ENCODE data around the gene EIF3C.
"Not testable (repeated sequence)": the region's sequence is repeated elsewhere in the genome, so short reads cannot be mapped to it uniquely, and the experiment has no call there.

EIF3C gene, protein sequence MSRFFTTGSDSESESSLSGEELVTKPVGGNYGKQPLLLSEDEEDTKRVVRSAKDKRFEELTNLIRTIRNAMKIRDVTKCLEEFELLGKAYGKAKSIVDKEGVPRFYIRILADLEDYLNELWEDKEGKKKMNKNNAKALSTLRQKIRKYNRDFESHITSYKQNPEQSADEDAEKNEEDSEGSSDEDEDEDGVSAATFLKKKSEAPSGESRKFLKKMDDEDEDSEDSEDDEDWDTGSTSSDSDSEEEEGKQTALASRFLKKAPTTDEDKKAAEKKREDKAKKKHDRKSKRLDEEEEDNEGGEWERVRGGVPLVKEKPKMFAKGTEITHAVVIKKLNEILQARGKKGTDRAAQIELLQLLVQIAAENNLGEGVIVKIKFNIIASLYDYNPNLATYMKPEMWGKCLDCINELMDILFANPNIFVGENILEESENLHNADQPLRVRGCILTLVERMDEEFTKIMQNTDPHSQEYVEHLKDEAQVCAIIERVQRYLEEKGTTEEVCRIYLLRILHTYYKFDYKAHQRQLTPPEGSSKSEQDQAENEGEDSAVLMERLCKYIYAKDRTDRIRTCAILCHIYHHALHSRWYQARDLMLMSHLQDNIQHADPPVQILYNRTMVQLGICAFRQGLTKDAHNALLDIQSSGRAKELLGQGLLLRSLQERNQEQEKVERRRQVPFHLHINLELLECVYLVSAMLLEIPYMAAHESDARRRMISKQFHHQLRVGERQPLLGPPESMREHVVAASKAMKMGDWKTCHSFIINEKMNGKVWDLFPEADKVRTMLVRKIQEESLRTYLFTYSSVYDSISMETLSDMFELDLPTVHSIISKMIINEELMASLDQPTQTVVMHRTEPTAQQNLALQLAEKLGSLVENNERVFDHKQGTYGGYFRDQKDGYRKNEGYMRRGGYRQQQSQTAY

GRCh38 chr16:28711220-28712083 is at the start of gene EIF3C:
Gene EIF3C, plus strand, starts transcription at chr16:28711464. Its CDS starts 223 bp downstream, at chr16:28711687.
- H3K4me3 ChIP-seq (ENCODE audit: low read depth, low read length): peak within 1 kb of the TSS; percentile 38
- not testable (repeated sequence) for DNase-seq (ENCODE audit: low read depth)

- DNase-seq (ENCODE audit: low read depth); H3K4me3 ChIP-seq (ENCODE audit: low read depth, low read length): not testable (repeated sequence)
Measured at GRCh38 chr16:28666264-28666663, 45.0 kb upstream of the EIF3C start.

DNA sequence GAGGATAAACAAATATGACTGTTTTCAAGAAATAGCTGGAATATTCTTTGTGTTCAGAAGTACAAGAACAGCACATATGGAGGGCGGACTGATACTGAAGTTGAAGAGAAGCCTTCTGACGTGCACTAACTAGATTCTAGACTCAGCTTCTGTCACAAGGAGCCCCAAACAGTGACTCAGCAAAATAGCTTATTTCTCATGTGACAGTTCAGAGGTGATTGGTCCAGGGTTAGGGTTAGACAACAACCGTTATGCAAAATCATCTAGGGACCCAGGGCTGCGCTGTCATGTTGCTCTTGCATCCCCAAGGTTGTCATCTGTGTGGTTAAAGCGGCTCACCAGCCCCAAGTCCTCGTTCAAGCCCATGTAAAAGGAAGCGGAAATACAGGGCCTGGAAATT is 43.8 kb upstream of the EIF3C start:
- DNase-seq (ENCODE audit: low read depth); H3K4me3 ChIP-seq (ENCODE audit: low read depth, low read length): not testable (repeated sequence)

DNA sequence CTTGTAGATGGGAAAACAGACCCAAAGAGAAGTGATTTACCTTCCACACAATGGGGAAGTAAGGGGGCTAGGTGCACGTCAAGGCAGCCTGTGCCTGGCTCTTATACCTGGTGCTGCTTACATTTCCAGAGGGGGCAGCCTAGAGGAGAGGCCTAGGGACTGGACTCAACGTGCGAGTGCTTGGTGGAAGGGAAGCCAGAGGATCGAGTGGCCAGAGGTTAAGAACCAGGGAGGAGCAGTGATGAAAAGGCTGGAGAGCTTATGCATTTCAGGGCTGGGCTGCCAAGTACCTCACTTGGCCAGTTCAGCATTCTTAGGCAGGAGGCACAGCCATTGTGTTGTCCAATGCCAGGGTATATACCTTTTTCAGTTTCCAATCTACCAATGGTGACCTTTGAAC is 43.1 kb upstream of the EIF3C start:
- not testable (repeated sequence) for DNase-seq (ENCODE audit: low read depth); H3K4me3 ChIP-seq (ENCODE audit: low read depth, low read length)

- DNase-seq (ENCODE audit: low read depth); H3K4me3 ChIP-seq (ENCODE audit: low read depth, low read length): not testable (repeated sequence)
Measured at GRCh38 chr16:28688327-28688952, 22.8 kb upstream of the EIF3C start.

GRCh38 chr16:28689425-28689824 is 21.8 kb upstream of the EIF3C start:
- not testable (repeated sequence) for H3K4me3 ChIP-seq (ENCODE audit: low read depth, low read length); DNase-seq (ENCODE audit: low read depth)

DNA sequence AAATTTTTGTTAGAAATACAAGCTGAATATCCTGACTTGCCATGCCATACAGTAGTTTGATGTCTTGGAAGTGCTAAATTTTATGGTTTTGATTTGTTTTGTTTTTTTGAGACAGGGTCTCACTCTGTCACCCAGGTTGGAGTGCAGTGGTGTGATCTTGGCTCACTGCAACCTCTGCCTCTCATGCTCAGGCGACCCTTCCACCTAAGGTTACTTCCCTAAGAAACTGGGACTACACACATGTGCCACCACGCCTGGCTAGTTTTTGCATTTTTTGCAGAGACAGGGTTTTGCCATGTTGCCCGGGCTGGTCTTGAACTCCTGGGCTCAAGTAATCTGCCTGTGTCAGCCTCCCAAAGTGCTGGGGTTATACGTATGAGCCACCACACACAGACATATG is 19.5 kb upstream of the EIF3C start:
- not testable (repeated sequence) for DNase-seq (ENCODE audit: low read depth); H3K4me3 ChIP-seq (ENCODE audit: low read depth, low read length)

DNA sequence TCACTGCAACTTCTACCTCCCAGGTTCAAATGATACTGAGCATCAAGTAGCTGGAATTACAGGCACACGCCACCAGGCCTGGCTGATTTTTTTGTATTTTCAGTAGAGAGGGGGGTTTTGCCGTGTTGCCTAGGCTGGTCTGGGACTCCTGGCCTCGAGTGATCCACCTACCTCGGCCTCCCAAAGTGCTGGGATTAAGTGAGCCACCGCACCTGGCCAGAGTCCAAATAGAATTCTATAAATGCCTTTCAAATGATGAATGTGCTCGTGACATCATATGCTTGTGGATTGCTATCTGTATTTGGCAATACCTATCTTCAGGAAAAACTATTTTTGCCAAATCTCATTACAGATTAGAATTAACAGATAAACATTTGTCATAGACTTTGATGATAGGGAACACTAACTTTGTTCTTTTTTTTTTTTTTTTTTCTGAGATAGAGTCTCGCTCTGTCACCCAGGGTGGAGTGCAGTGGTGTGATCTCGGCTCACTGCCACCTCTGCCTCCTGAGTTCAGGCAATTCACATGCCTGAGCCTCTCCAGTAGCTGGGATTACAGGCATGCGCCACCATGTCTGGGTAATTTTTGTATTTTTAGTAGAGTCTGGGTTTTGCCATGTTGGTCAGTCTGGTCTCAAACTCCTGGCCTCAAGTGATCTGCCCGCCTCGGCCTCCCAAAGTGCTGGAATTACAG is 17.9 kb upstream of the EIF3C start:
- not testable (repeated sequence) for DNase-seq (ENCODE audit: low read depth); H3K4me3 ChIP-seq (ENCODE audit: low read depth, low read length)

DNA sequence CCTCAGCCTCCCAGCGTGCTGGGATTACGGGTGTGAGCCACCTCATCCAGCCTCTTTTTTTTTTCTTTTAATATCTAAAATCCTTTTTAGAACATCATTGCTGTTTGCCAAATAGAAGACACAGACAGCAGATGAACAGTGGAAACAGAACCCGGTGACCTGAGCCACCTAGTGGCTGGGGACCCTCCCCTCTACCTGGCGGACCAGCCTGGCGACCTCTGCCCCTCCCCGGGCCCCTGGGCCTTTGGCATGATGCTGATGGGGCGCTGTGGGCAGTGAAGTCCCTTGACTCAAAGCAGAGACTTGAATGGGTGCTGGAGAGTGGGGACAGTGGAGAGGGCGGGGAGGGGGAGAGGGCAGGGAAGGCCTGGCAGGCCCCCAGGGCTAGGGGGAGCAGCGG is 11.5 kb upstream of the EIF3C start:
- not testable (repeated sequence) for H3K4me3 ChIP-seq (ENCODE audit: low read depth, low read length); DNase-seq (ENCODE audit: low read depth)

DNA sequence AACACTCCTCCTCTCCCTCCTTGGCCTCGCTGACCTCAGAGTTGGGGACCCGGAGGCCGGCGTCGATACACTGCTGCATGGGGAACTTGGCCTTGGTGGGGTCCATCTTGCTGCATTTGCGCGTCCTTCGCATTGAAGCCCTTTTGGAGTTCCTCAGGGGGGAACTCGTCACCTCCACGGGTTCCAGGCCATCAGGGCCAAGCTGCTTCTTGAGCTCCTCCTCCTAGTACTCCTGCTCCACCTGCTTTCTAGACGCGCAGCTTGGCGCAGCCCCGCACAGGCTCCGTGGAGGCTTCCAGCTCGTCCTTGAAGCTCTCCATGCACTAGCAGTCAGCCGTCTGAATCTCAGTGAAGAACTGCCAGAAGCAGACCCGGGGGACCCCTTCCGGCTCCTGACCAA is 10.9 kb upstream of the EIF3C start:
- H3K4me3 ChIP-seq (ENCODE audit: low read depth, low read length); DNase-seq (ENCODE audit: low read depth): not testable (repeated sequence)

- not testable (repeated sequence) for DNase-seq (ENCODE audit: low read depth); H3K4me3 ChIP-seq (ENCODE audit: low read depth, low read length)
Measured at GRCh38 chr16:28701384-28701783, 9.9 kb upstream of the EIF3C start.

DNA sequence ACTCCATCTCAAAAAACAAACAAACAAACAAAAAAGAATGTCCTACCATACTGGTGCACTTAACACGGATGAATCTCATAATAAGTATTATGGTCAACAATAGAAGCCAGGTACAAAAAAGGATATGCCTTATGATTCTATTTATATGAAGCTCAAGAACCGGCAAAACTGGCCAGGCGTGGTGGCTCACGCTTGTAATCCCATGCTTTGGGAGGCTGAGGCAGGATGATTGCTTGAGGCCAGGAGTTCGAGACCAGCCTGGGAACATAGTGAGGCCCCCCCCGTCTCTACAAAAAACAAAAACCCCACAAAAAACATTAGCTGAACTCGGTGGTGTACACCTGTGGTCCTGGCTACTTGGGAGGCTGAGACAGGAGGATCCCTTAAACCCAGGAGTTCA is 7.0 kb upstream of the EIF3C start:
- DNase-seq (ENCODE audit: low read depth); H3K4me3 ChIP-seq (ENCODE audit: low read depth, low read length): not testable (repeated sequence)

DNA sequence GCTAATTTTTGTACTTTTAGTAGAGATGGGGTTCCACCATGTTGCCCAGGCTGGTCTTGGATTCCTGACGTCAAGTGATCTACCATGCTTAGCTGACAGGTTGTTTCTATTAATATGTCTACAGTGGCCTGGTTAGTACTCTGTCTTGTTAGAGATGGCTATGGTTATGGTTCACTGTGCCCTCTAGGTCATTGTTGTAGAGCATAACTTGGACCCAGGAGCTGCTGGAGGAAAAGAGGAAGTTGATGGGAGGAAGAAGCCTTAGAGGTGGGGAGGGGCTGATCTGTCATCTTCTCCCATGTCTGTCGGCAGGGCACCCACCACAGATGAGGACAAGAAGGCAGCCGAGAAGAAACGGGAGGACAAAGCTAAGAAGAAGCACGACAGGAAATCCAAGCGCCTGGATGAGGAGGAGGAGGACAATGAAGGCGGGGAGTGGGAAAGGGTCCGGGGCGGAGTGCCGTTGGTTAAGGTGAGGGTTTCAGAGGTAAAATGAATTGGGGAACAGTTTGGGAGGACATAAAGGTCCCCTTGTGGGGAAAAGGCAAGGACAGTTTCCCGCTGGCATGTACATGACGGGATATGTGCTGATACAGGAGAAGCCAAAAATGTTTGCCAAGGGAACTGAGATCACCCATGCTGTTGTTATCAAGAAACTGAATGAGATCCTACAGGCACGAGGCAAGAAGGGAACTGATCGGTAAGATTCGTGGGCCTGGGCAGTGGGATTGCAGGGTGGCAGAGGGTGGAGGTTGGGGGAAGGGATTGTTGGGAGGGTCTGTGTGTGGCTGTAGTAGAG is 11.8 kb downstream of the EIF3C start:
- DNase-seq (ENCODE audit: low read depth); H3K4me3 ChIP-seq (ENCODE audit: low read depth, low read length): not testable (repeated sequence)

- DNase-seq (ENCODE audit: low read depth); H3K4me3 ChIP-seq (ENCODE audit: low read depth, low read length): not testable (repeated sequence)
Measured at GRCh38 chr16:28731253-28731652, 20.0 kb downstream of the EIF3C start.

DNA sequence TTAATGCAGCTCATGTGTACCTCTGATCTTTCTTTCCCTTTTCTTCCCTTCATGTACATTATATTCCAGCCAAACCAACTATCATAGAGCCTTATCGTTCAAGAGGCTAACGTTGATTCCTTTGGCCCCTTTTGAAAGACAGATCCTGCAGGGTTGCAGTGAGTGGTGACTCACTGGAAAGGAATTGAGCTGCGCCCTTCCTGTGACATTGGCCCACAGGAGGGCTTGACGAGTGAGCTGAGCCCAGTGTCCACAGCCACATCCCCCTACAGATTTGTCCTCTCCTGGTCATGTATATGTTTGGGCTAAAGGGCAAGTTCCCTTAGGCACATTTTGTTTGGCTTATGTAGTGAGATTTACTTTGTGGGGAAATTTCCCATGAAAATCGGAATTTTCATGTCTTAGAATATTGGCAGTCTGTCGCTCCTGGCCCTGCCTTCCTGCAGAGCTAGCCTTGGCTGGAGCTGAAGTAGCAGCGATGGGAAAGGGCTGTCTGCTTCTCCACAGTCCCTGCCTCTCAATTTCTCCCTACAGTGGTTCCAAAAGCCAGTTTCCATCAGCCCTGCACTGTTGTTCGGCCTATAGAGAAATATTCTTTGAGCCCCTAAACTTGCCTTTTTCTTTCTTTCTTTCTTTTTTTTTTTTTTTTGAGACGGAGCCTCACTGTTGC is 21.3 kb downstream of the EIF3C start:
- DNase-seq (ENCODE audit: low read depth); H3K4me3 ChIP-seq (ENCODE audit: low read depth, low read length): not testable (repeated sequence)

GRCh38 chr16:28739787-28740186 is 28.5 kb downstream of the EIF3C start:
- not testable (repeated sequence) for H3K4me3 ChIP-seq (ENCODE audit: low read depth, low read length); DNase-seq (ENCODE audit: low read depth)

DNA sequence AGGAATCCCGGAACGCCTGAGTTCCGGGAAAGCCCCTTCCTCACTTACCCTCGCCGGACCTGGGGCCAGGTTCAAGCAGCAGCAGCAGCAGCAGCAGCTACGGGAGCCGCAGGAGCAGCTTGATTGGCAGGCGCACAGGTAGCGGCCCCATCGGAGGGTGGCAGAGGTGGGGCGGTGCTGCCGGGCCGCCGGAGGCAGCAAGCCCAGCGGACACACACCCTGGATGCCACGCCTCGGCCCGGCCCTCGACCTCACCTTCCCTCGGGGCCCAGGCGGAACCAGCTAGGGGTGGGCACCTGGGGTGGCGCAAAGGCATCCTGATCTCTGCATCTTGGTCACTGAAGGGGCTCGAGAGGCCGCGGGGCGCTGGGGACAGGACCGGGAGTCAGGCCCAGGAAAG is 29.4 kb downstream of the EIF3C start:
- H3K4me3 ChIP-seq (ENCODE audit: low read depth, low read length): not testable (repeated sequence)

More for the DNA sequence above, 29.4 kb downstream of the EIF3C start:
- not testable (repeated sequence) for DNase-seq (ENCODE audit: low read depth)
